ENCODE results near the gene IFT27. TPM values are rescaled to one million over a fixed set of nuclear protein-coding genes. Genes with fewer than 3 reads are reported as not detected.

Gene IFT27
- total RNA-seq, 4 donors from 2014 or later = 4.4 to 15.8 (median 10.8) TPM

GRCh38 chr22:36781656-36782627, 6.0 kb upstream of the IFT27 start:
- TF ChIP-seq CTCF (IDR thresholded peaks at IDR 0.05) = peak in 1 of 3 donors; percentile 92

GRCh38 chr22:36778020-36778419, 2.1 kb upstream of the IFT27 start:
- DNase-seq (ENCODE audit: low spot score) (no peak), ATAC-seq (ENCODE audit: low FRiP score) (no peak)
- no peak for TF ChIP-seq CTCF (IDR thresholded peaks at IDR 0.05)

More at GRCh38 chr22:36781656-36782627, 6.0 kb upstream of the IFT27 start:
- DNase-seq (ENCODE audit: low spot score) (peak; percentile 73), ATAC-seq (ENCODE audit: low FRiP score) (peak; percentile 95)

GRCh38 chr22:36776722-36777121, 803 bp upstream of the IFT27 start:
- TF ChIP-seq CTCF (IDR thresholded peaks at IDR 0.05) = no peak
- no peak for ATAC-seq (ENCODE audit: low FRiP score)
- DNase-seq (ENCODE audit: low spot score) = no peak

GRCh38 chr22:36775586-36775963, 344 bp downstream of the IFT27 start:
- ATAC-seq (ENCODE audit: low FRiP score) (peak; percentile 6), DNase-seq (ENCODE audit: low spot score) (no peak)
- TF ChIP-seq CTCF (IDR thresholded peaks at IDR 0.05) = no peak

- ATAC-seq (ENCODE audit: low FRiP score) (no peak), DNase-seq (ENCODE audit: low spot score) (no peak)
- no peak for TF ChIP-seq CTCF (IDR thresholded peaks at IDR 0.05)
These were observed 2.0 kb downstream of the IFT27 start for GRCh38 chr22:36773935-36774334.

- ATAC-seq (ENCODE audit: low FRiP score) (no peak), DNase-seq (ENCODE audit: low spot score) (peak; percentile 5)
- no peak for TF ChIP-seq CTCF (IDR thresholded peaks at IDR 0.05)
These were observed 3.5 kb downstream of the IFT27 start for GRCh38 chr22:36772451-36772850.

All from omental fat pad (tissue), 4 donors.